Measurements from ENCODE around the gene CALD1.

DNA sequence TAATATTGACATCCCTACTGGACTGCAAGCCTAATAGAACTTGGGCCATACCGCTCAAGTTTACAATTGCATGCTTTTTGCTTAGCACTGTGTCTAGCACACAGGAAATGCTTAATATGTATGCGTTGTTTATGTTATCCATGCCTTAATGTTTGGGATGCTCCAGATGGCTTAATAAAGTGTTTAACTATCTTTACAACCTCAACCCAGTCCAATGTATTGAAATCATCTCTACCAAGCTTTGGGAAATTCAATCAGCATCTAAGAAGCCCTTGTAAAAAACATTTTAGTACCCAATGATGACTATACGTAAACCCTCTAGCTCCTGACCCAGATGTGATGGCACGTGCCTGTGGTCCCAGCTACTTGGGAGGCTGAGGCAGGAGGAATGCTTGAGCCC is 40.0 kb downstream of the CALD1 start:
- TF ChIP-seq, protein P1, sequence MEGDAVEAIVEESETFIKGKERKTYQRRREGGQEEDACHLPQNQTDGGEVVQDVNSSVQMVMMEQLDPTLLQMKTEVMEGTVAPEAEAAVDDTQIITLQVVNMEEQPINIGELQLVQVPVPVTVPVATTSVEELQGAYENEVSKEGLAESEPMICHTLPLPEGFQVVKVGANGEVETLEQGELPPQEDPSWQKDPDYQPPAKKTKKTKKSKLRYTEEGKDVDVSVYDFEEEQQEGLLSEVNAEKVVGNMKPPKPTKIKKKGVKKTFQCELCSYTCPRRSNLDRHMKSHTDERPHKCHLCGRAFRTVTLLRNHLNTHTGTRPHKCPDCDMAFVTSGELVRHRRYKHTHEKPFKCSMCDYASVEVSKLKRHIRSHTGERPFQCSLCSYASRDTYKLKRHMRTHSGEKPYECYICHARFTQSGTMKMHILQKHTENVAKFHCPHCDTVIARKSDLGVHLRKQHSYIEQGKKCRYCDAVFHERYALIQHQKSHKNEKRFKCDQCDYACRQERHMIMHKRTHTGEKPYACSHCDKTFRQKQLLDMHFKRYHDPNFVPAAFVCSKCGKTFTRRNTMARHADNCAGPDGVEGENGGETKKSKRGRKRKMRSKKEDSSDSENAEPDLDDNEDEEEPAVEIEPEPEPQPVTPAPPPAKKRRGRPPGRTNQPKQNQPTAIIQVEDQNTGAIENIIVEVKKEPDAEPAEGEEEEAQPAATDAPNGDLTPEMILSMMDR (IDR thresholded peaks at IDR 0.05), result no peak
- TF ChIP-seq ZFX (IDR thresholded peaks at IDR 0.05; ENCODE audit: borderline replicate concordance), result no peak
